GM10248 (cell line): ENCODE measurements around the gene PDE11A.

Experiments
- CTCF ChIA-PET: fragments of 300-600 bp; sonication (Branson Sonifier 250); formaldehyde crosslinking; extraction: SDS; loops from one replicate; lab custom pipeline; 2021; ENCODE audit warnings: antibody characterized with exemption; lab: Yijun Ruan, JAX
- POLR2A ChIA-PET: fragments of 350-650 bp; sonication (Branson Sonifier 250); formaldehyde crosslinking; extraction: SDS; loops from one replicate; lab custom pipeline; 2020; ENCODE audit warnings: antibody characterized with exemption; lab: Yijun Ruan, JAX
- DNase-seq: peaks from one replicate; pipeline ENCODE4 v3.0.0; 2012; ENCODE audit errors: extremely low spot score
- TF ChIP-seq, protein P1 (sequence below): IDR thresholded peaks from 2 replicates; pipeline ENCODE4 v1.5.1; 2012; ENCODE audit warnings: mild to moderate bottlenecking, low read depth; ENCODE audit errors: extremely low read depth, missing control alignments, control extremely low read depth

Gene PDE11A

DNA sequence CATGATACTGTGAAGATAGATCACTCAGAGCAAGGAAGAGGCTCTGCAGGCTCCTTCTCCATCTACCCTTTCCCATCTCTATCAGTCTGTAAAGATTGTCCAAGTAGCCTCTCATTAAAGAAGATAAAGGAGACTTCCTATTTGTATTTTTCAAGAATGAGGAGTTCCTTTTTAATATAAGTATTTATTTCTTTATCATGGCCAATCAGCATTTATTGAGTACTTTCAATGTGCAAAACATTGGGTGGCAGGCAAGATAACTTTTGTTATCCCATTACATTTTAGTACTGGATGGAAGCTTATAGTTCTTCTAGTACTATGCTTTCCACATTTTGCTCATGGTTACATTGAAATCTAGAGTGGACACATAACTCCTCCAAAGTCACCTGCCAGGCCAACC is 3.6 kb upstream of the PDE11A start:
- TF ChIP-seq, protein P1, sequence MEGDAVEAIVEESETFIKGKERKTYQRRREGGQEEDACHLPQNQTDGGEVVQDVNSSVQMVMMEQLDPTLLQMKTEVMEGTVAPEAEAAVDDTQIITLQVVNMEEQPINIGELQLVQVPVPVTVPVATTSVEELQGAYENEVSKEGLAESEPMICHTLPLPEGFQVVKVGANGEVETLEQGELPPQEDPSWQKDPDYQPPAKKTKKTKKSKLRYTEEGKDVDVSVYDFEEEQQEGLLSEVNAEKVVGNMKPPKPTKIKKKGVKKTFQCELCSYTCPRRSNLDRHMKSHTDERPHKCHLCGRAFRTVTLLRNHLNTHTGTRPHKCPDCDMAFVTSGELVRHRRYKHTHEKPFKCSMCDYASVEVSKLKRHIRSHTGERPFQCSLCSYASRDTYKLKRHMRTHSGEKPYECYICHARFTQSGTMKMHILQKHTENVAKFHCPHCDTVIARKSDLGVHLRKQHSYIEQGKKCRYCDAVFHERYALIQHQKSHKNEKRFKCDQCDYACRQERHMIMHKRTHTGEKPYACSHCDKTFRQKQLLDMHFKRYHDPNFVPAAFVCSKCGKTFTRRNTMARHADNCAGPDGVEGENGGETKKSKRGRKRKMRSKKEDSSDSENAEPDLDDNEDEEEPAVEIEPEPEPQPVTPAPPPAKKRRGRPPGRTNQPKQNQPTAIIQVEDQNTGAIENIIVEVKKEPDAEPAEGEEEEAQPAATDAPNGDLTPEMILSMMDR, result no peak
- ChIA-PET CTCF (no interaction called here), POLR2A (no interaction called here)
- no peak for DNase-seq

DNA sequence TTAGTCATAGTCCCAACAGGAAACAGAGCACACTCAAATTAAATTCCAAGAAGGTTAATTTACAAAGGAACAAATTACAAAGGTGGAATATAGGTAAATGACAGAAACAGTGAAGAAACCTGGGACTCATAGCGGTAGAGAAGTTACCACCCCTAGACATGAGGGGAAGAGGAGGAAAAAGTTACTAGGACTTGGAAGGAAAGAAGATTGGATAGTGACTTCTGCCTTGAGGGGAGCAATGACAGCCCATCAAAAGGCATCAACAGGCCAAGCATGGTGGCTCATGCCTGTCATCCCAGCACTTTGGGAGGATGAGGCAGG is 2.4 kb upstream of the PDE11A start:
- ChIA-PET POLR2A (no interaction called here), CTCF (interaction anchor here (0.6 to 1.3 kb wide), 2 partner anchors 9 to 91 kb away, joined by 3 read pairs; no protein-coding TSS in a partner anchor)
- TF ChIP-seq, protein P1, result no peak
- DNase-seq, result no peak

DNA sequence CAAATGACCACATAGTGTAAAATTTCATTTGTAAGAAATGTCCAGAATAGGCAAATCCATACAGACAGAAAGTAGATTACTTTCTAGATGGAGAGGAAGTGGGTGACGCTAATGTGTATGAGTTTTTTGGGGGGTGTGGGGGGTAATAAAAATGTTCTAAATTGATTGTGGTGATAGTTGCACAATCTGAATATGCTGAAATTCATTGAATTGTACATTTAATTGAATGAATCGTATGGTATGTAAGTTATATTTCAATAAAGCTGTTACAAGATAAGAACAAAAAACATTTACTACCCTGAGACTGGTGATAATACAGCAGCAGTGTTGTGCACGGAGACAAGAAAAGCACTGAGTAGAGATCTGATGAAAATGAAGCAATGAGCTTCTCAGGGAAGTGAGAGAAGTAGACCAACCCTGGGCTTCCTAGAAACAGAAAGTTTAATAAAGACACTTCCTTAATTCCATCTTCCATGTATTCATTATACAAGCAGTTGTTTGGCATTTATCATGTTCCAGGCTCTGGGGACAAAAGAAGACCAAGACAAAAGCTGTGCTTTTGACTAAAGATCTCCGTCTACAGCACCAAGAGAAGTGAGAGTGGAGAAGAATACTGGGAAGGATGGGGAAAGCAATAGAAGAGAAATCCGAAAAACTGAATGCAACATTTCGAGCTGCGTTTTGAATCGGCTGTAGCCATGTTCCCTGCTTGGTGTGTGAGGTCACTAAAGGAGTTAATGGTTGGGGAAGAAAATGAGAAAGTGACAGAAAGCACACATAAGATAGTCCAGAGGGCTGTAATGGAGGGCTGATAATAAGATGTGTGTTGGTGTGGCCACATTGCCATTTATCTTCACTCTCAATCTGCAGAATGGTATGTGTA is 1.8 kb upstream of the PDE11A start:
- POLR2A ChIA-PET, result no interaction called here
- DNase-seq, result no peak
- CTCF ChIA-PET, result interaction anchor here (1.0 to 1.7 kb wide), 3 partner anchors 10 to 91 kb away, joined by 3 to 6 read pairs (median 3); no protein-coding TSS in a partner anchor
- TF ChIP-seq, protein P1, result no peak

DNA sequence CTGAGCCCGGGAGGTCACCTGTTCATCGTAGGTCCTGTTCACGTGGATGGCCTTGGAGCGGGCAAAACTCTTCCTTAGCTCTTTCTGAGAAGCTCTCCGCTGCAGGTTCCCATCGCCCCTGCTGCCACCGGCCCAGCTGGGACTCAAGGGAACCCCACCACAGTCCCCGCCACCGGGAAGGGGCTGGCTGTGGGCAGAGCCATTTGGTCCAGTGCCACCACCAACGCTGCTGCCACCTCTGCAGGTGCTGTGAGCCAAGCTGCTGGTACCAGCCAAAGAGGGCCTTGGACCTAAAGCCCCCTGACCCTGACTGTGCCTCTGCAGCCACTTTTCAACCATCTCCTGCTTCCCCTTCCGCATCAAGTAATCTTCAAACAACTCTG is 586 bp downstream of the PDE11A start:
- TF ChIP-seq, protein P1, result no peak
- DNase-seq, result no peak
- POLR2A ChIA-PET, result no interaction called here
- CTCF ChIA-PET, result no interaction called here

DNA sequence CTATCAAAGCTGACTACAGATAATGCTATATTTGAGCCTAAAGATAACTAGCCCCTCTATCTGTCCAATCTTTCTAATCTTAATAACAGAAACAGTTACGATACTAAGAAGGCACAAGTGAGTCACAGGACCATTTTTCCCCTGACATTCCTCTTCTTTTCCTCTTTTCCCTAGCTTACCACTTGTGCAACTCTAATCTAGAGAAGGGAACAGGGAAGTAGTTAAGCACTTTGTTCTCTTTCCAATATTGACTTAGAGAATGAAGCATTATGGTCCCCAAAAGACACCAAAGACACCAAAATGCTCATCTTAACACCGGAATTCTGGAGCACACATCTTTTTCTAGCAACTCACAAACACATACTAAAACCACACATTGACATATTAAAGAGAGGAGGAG is 1.8 kb downstream of the PDE11A start:
- ChIA-PET POLR2A (no interaction called here), CTCF (no interaction called here)
- TF ChIP-seq, protein P1, result no peak
- DNase-seq, result no peak

DNA sequence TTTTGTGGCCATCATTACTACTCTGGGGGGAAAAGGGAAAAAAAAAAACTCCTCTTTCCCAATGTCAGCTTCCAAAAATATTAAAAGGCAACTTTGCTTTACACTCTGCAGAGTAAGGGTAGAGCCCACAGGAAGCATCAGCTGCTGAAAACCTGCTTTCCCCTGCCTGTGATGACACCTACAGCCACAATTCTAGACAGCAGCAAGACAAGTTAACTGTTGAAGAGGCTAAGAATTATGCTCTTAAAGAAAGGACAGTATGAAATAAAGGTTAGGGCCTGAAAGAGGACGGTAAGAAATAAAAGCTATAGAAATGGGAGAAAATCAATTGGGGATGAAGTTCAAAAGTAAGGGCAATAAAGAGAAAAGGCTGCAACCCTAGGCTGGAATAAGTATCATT is 3.0 kb downstream of the PDE11A start:
- no peak for DNase-seq
- CTCF ChIA-PET, result interaction anchor here (0.6 to 0.8 kb wide), 2 partner anchors 12 to 42 kb away, joined by 3 read pairs; partner anchors contain the start of gene RBM45
- POLR2A ChIA-PET, result no interaction called here
- TF ChIP-seq, protein P1, result no peak
